HG03066 (cell line): ENCODE results near the gene TBC1D2B.
A peak's percentile ranks its signal among the peaks of the same experiment; 100 is the strongest.

Experiments used
- ATAC-seq: cut with Tn5 transposase; IDR thresholded peaks from one replicate; pipeline ENCODE4 v1.9.1; 2021; ENCODE audit warnings: low read depth; ENCODE audit not compliant: unreplicated experiment

The TBC1D2B gene

GRCh38 chr15:78057803-78058202 is 19.7 kb downstream of the TBC1D2B start:
- no peak for ATAC-seq

- no peak for ATAC-seq
Observed at GRCh38 chr15:78056714-78057269, 20.7 kb downstream of the TBC1D2B start.

GRCh38 chr15:78055919-78056713 is 21.4 kb downstream of the TBC1D2B start:
- no peak for ATAC-seq

- ATAC-seq, result no peak
Observed at GRCh38 chr15:78054966-78055365, 22.5 kb downstream of the TBC1D2B start.

- no peak for ATAC-seq
Observed at GRCh38 chr15:78054518-78054917, 23.0 kb downstream of the TBC1D2B start.

- no peak for ATAC-seq
Observed at GRCh38 chr15:78052545-78052944, 25.0 kb downstream of the TBC1D2B start.

- ATAC-seq, result no peak
Observed at GRCh38 chr15:78052001-78052401, 25.5 kb downstream of the TBC1D2B start.

GRCh38 chr15:78051596-78051995 is 25.9 kb downstream of the TBC1D2B start:
- ATAC-seq, result no peak

- ATAC-seq, result no peak
Observed at GRCh38 chr15:78050826-78051225, 26.7 kb downstream of the TBC1D2B start.

GRCh38 chr15:78050441-78050809 is 27.1 kb downstream of the TBC1D2B start:
- ATAC-seq, result peak; percentile 12

- ATAC-seq, result peak; percentile 84
Observed at GRCh38 chr15:78049691-78050440, 27.6 kb downstream of the TBC1D2B start.

- ATAC-seq, result no peak
Observed at GRCh38 chr15:78048628-78048920, 28.9 kb downstream of the TBC1D2B start.

GRCh38 chr15:78047761-78048627 is 29.5 kb downstream of the TBC1D2B start:
- ATAC-seq, result no peak

GRCh38 chr15:78046796-78047341 is 30.6 kb downstream of the TBC1D2B start:
- ATAC-seq, result no peak

GRCh38 chr15:78045189-78045588 is 32.3 kb downstream of the TBC1D2B start:
- no peak for ATAC-seq

- no peak for ATAC-seq
Observed at GRCh38 chr15:78044407-78045155, 32.9 kb downstream of the TBC1D2B start.

GRCh38 chr15:78041946-78042345 is 35.6 kb downstream of the TBC1D2B start:
- ATAC-seq, result no peak

GRCh38 chr15:78040653-78041244 is 36.8 kb downstream of the TBC1D2B start:
- no peak for ATAC-seq

- ATAC-seq, result no peak
Observed at GRCh38 chr15:78038585-78039247, 38.8 kb downstream of the TBC1D2B start.
